HuH-7.5 (cell line): ENCODE results near the gene MAPK8IP1.
A peak's percentile ranks its signal among the peaks of the same experiment; 100 is the strongest.

Experiments
- DNase-seq: peaks from one replicate; pipeline ENCODE4 v3.0.0; 2011; ENCODE audit warnings: low spot score

MAPK8IP1 gene

GRCh38 chr11:45860348-45860747 is 25.1 kb upstream of the MAPK8IP1 start:
- no peak for DNase-seq

- DNase-seq, result no peak
Observed at GRCh38 chr11:45860764-45861510, 24.5 kb upstream of the MAPK8IP1 start.

DNA sequence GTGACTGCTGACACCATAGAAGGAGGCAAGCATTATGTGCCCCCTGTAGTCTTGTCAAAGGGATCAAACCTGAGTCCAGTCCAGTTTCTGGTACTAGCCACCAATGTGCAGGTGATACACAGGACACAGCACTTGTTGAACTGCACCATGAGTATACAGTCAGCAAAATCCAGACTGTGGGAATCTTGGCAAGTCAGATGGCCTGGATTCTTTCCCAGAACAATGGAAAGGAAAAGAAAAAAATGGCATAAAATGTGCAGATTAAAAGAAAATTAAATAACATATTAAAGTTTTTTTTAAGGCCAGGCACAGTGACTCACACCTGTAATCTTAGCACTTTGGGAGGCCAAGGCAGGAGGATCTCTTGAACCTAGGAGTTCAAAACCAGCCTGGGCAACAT is 21.4 kb upstream of the MAPK8IP1 start:
- no peak for DNase-seq

DNA sequence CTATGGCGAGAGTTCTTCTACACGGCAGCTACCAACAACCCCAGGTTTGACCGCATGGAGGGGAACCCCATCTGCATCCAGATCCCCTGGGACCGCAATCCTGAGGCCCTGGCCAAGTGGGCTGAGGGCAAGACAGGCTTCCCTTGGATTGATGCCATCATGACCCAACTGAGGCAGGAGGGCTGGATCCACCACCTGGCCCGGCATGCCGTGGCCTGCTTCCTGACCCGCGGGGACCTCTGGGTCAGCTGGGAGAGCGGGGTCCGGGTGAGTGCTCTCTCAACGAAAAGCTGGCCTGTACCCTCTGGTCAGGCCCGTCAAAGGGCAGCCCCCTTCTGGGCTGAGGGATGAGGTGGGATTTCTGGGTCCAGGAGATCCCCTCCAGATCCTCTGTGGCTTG is 15.9 kb upstream of the MAPK8IP1 start:
- DNase-seq, result no peak

- no peak for DNase-seq
Observed at GRCh38 chr11:45870706-45871105, 14.7 kb upstream of the MAPK8IP1 start.

GRCh38 chr11:45871638-45872037 is 13.8 kb upstream of the MAPK8IP1 start:
- DNase-seq, result no peak

GRCh38 chr11:45872651-45873356 is 12.6 kb upstream of the MAPK8IP1 start:
- peak; percentile 63 for DNase-seq

- DNase-seq, result no peak
Observed at GRCh38 chr11:45876401-45876800, 9.1 kb upstream of the MAPK8IP1 start.

DNA sequence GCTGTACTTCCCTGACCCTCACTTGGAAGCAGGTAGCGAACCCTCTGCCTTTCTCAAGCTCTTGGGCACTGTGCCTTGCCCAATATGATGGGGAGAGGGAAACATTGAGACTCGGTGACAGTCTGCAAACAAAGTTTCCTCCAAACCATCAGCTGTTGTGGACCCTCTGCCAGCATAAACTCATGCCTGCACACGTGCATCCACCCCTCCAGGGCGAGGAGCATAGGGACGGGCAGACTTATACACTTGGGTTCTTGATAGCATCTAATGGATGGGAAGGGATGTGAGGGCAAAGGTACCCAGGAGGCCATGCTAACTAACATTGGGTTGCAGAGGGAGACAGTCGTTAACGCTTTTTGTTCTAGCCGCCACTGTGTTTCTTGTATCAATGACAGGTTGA is 8.2 kb upstream of the MAPK8IP1 start:
- no peak for DNase-seq

- DNase-seq, result no peak
Observed at GRCh38 chr11:45877845-45878244, 7.6 kb upstream of the MAPK8IP1 start.

DNA sequence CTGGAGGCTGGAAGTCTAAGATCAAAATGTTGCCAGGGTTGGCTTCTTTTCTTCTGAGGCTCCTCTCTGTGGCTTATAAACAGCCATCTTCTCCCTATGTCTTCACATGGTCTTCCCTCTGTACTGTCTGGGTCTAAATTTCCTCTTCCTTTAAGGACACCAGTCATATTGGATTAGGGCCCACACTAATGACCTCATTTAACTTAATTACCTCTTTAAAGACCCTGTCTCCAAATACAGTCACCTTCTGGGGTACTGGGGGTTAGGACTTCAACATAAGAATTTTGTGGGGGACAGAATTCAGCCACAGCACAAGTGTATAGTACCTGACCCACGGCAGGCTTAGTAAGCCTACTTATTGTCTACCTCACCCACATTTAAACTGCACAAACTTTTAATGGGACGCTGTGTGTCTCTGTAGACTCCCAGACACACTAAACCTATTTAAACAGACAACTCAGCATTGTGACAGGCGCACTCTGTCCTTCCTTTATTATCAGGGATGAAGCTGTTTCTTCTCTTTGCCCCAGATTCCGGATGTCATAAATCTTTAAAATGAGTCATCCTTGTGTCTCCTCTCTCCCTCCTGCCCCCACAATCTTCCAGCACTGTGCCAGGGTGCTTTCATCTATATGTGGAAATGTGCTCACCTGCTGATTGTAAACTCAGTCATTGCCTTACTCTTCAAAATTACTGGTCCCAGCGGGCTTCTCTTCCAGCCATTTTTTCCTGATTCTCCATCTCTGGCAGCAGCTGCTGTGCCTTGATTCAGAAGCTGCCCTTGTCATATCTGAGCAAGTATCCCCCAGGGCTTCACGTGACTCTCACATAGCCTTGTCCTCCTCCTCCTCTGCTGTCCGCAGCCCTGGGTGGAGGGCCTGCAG is 5.4 kb upstream of the MAPK8IP1 start:
- DNase-seq, result no peak

GRCh38 chr11:45880772-45881570 is 4.5 kb upstream of the MAPK8IP1 start:
- no peak for DNase-seq

DNA sequence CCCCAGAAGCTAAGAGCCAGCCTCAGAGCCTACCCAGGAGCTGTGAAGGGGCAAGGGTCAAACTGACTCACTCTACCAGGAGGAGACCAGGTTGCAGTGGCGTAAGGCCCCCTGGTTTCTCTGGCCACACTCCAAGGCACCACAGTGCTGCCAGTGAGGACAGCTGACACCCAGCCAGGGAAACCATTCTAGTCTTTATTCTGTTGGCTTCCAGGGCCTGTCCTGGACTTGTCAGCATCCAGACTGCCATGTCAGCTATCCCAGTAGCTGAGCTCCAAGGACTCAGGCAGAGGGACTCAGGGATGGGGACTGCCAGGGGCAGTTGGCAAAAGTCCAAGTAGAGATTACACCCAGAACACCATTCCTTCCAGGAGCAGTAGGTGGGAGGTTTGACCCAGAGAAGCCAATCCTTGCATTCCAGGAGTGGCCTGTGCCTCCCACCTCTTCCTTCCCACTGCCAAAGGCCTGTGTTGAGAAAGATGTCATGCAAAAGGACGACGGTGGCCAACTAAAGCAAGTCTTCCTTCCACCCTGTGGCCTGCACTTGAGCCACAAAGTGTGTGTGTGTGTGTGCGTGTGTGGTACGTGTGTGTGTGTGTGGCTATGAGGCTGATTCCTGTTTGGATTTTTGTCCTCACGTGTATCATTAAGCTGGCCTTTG is 3.6 kb upstream of the MAPK8IP1 start:
- DNase-seq, result no peak

DNA sequence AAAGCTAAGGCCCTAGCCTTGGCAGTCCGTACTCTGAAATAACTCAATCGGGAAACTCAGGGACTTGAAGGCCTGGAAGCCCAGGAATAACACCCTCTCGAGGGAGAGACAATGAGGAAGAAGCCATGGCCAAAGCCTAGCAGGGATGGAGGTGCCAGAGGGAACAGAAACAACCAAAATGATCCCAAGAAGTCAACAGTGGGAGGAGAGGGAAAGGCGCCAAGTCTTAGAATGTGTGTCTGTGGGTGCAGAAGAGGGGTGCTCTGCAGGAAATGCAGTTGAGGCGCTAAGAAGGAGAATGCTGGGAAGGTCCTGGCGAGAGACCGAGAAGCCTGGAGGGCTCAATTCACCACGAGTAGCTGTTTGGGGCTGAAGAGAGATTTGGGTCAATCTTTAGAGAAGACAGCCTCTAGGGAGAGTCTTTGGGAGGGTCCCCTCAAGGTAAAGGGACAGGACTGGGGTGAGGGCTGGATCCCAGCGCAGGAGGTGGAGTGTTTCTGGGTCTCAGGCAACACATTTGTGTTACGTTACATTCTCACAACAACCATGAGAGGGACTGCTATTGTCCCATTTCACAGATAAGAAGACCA is 760 bp upstream of the MAPK8IP1 start:
- DNase-seq, result no peak

DNA sequence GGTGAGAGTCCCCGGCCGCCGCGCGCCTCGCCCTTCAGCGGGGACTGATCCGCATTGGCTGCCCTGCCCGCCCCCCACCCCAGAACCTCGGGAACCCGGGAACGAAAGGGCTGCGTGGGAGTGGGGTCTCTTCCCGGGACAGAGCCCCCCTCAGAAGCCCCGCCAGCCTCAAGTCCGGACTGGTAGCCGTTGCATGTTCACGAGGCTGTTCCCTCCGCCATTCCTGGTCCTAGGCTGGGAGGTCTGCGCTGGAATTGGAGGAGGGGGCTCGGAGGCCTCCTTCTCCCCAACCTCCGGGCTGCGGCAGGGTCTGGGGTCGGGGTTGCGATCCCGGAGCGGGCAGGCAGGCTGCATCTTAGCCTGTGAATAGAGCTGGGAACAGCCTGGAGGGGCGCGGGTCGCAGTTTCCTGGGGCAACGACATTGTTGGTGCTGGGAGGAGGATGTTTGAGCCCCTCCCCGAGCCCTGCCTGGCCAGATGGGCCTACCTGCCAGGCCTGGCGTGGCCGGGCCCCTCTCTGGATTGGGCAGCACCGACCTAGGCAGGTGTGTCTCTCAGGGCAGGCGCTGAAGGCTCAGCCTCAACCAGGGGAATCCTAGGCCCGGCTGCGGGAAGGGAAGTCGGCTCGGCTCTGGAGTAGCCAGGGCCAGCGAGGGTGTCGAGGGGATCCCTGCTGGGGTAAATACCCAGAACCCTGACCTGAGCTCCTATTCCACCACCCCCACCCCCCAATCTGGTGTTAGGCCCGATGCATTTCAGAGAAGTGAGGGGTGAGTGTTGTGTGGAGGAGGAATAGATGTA is 670 bp downstream of the MAPK8IP1 start:
- no peak for DNase-seq

- no peak for DNase-seq
Observed at GRCh38 chr11:45886816-45887520, 1.5 kb downstream of the MAPK8IP1 start.

DNA sequence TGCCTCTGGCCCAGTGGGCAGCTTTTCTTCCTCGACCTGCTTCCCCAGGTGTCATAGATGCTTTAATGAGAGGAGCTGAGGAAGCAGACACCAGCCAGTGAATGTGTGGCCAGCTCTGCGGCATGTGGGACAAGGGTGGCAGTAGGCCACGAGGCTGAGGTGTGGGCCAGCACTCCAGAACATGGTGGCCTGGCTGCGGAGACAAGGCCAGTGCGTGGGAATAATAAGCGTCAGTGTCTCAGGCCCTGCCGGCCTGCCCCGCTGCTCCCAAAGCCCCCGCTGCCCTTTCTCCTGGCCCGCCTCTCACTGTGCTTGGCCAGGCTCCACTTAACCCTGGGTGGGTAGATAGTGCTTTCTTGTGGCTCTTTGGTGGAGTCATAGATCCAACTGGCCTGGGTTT is 2.1 kb downstream of the MAPK8IP1 start:
- DNase-seq, result no peak

DNA sequence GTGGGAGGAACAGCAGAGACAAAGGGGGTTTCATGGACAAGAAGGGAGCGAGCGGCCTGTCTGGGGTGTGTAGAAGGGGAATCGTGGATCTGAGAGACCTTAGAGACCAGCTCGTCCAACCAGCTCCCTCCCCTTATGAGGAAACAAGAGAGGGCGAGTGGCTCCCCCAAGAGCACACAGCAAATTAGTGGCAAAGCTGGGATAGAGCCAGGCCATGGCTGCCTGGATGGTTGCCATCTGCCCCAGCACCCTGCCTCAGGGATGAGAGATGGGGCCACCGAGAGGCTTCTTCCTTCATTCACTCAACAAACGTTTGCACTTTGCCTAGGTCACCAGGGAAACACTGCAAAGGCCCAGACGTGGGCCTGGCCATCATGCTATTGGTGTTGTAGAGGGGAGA is 4.1 kb downstream of the MAPK8IP1 start:
- DNase-seq, result no peak

DNA sequence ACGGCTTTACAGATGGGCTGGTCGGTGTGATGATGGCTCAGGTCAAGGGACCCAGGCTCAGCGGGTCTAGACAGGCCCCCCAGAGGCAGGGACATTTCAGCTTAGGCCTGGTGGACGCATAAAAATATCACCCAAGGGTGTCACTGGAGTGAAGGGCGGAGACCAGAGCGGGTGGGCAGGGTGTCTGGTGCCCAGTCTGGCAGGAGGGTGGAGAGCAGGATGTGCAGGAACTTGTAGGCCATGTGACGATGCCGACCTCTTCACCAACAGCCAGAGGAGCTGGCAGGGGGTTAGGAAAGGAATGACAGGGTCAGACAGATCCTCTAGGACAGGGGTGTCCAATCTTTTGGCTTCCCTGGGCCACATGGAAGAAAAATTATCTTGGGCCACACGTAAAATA is 4.5 kb downstream of the MAPK8IP1 start:
- no peak for DNase-seq
